ENCODE results near the gene EXT2.

The EXT2 gene

DNA sequence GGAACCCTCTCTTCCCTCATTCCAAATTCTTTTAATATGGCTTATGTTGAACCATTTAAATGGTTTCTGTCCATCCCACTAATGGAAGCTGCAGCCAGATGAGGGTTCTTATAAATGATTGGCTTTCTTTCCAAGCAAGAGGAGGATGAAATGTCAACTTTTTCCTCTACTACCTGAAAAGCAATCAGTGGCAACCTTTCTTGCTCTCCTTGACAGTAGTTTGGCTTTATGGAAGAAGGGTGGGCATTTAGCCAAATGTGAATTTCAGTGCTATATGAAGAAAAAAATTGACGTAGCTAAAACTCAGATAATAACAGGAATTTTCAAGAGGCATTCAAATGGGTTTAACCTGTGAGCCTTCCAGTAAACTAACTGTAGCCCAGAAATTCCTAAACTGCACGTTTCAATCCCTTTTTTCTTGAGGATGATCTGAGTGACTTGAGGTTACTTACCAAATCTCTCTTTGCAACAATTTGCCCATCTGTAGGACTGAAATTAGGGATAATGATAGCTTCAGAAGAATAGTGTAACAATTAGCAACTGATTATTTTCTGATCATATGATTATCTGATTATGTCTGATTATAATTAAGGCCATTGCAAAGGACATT, 90.9 kb downstream of the EXT2 start:
- peaks cover 6% of the 10 kb centered on the region for H3K9me3 Mint-ChIP-seq (ENCODE audit: low read depth)
- H3K4me3 Mint-ChIP-seq: no peak overlapping the region
- no peak overlapping the region for H3K27ac Mint-ChIP-seq
- peaks cover 47% of the 10 kb centered on the region for H3K36me3 Mint-ChIP-seq
- H3K4me1 Mint-ChIP-seq (ENCODE audit: low read depth): peaks cover 12% of the 10 kb centered on the region
- no peaks in the 10 kb centered on the region for H3K27me3 Mint-ChIP-seq

DNA sequence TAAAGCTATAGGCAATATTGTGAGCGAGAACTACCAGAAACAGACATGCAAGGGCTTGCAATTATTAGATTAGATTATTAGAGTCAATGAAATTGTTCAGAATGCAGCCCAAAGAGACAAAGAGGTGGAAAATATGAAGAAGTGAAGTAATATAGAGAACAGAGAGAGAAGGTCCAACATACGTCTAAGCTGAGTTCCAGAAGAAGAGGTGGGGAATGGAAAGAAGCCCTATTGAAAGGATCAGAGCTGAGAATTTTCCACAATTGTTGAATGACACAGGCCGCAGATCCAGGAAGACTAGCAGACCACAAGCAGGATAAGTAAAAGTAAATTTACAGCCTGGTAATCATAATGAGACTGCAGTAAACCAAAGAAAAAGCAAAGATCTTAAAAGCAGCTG, 93.2 kb downstream of the EXT2 start:
- Mint-ChIP-seq H3K27me3 (no peaks in the 10 kb centered on the region), H3K4me1 (ENCODE audit: low read depth) (peaks cover 12% of the 10 kb centered on the region), H3K36me3 (peaks cover 43% of the 10 kb centered on the region), H3K4me3 (no peak overlapping the region), H3K27ac (no peak overlapping the region), H3K9me3 (ENCODE audit: low read depth) (peaks cover 6% of the 10 kb centered on the region)

GRCh38 chr11:44189986-44190882, 94.8 kb downstream of the EXT2 start:
- Mint-ChIP-seq H3K9me3 (ENCODE audit: low read depth) (peaks cover 6% of the 10 kb centered on the region), H3K27ac (no peak overlapping the region), H3K4me1 (ENCODE audit: low read depth) (peaks cover 12% of the 10 kb centered on the region), H3K36me3 (peaks cover 47% of the 10 kb centered on the region), H3K4me3 (no peak overlapping the region), H3K27me3 (no peaks in the 10 kb centered on the region)

DNA sequence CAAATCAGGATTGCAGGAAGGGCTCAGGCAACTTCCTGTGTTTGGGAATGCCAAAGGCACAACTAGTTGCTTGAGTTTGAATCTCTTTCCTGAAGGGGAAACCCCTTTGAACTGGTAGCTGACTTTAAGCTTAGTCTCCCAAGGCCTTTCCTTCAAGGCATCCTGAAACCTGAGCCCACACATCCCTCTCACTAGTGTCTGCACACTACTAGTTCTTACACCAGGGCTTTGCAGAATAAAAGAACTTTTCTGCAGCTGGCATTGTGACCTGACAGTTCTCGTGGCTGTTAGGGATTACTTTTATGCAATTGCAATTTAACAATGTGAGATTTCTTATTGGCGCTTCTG, 95.4 kb downstream of the EXT2 start:
- Mint-ChIP-seq H3K4me1 (ENCODE audit: low read depth) (peaks cover 12% of the 10 kb centered on the region), H3K4me3 (no peak overlapping the region), H3K27ac (no peak overlapping the region), H3K27me3 (no peaks in the 10 kb centered on the region), H3K9me3 (ENCODE audit: low read depth) (peaks cover 6% of the 10 kb centered on the region), H3K36me3 (peaks cover 45% of the 10 kb centered on the region)

GRCh38 chr11:44191322-44192016, 96.0 kb downstream of the EXT2 start:
- peaks cover 6% of the 10 kb centered on the region for H3K9me3 Mint-ChIP-seq (ENCODE audit: low read depth)
- H3K27ac Mint-ChIP-seq: no peak overlapping the region
- peaks cover 49% of the 10 kb centered on the region for H3K36me3 Mint-ChIP-seq
- H3K4me3 Mint-ChIP-seq: no peak overlapping the region
- H3K4me1 Mint-ChIP-seq (ENCODE audit: low read depth): peaks cover 12% of the 10 kb centered on the region
- H3K27me3 Mint-ChIP-seq: no peaks in the 10 kb centered on the region

- Mint-ChIP-seq H3K36me3 (peaks cover 52% of the 10 kb centered on the region), H3K27me3 (no peaks in the 10 kb centered on the region), H3K9me3 (ENCODE audit: low read depth) (peaks cover 6% of the 10 kb centered on the region), H3K27ac (no peak overlapping the region), H3K4me3 (no peak overlapping the region), H3K4me1 (ENCODE audit: low read depth) (peaks cover 12% of the 10 kb centered on the region)
Measured at GRCh38 chr11:44192017-44192385, 96.5 kb downstream of the EXT2 start.

DNA sequence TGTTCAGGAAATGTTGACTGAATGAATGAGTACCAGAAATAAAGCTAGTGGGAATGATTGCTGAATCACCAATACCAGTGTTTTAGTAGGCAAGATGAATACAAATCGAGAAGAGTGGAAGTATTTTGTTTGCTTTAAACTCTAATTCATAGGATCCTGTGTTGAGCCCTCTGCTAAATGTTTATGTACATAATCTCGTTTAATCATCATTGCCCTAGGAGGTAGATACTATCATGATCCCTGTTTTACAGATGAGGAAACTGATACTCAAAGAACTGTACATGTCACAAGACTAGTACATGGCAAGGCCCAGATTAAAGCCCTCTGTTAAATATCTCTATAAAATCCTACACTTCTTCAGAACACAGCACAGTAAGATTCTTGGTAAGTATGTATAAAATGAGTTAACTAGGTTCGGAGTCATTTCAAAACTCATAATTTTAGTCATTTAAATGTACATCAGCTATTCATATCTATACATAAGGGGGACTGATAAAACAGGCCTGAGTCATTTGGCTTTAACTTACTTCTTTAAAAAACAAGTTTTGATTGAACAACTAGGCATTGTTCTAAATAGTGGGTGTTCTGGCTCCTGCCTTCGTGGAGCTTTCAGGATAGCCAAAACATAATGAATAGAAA, 97.1 kb downstream of the EXT2 start:
- Mint-ChIP-seq H3K4me1 (ENCODE audit: low read depth) (peaks cover 12% of the 10 kb centered on the region), H3K9me3 (ENCODE audit: low read depth) (peaks cover 6% of the 10 kb centered on the region), H3K27me3 (no peaks in the 10 kb centered on the region), H3K4me3 (no peak overlapping the region), H3K27ac (no peak overlapping the region), H3K36me3 (peaks cover 52% of the 10 kb centered on the region)

DNA sequence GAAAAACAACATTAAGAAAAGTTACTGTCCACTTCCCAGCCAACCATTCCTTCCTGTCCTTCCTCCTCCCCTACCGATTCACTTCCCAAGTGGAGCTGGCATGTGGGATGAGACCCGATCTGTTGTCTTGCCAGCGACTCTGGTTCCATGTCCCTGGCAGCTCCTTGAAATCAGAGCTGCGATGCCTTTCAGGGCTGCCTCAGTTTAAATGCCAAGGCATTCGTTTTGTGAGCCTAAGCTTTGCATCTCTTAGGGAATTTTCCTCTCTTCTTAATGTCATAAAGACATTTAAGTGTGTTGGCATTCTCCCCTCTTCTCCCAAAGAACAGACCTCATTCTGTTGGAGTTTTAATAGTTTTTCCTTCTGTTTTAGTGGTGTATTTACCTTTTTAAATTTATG, 98.4 kb downstream of the EXT2 start:
- Mint-ChIP-seq H3K27ac (no peak overlapping the region), H3K9me3 (ENCODE audit: low read depth) (no peaks in the 10 kb centered on the region), H3K4me3 (no peak overlapping the region), H3K4me1 (ENCODE audit: low read depth) (peaks cover 8% of the 10 kb centered on the region), H3K36me3 (peaks cover 52% of the 10 kb centered on the region), H3K27me3 (no peaks in the 10 kb centered on the region)

GRCh38 chr11:44198146-44198724, 102.8 kb downstream of the EXT2 start:
- H3K36me3 Mint-ChIP-seq: peaks cover 54% of the 10 kb centered on the region
- H3K4me1 Mint-ChIP-seq (ENCODE audit: low read depth): no peaks in the 10 kb centered on the region
- no peaks in the 10 kb centered on the region for H3K9me3 Mint-ChIP-seq (ENCODE audit: low read depth)
- H3K4me3 Mint-ChIP-seq: no peak overlapping the region
- H3K27ac Mint-ChIP-seq: no peak overlapping the region
- no peaks in the 10 kb centered on the region for H3K27me3 Mint-ChIP-seq

DNA sequence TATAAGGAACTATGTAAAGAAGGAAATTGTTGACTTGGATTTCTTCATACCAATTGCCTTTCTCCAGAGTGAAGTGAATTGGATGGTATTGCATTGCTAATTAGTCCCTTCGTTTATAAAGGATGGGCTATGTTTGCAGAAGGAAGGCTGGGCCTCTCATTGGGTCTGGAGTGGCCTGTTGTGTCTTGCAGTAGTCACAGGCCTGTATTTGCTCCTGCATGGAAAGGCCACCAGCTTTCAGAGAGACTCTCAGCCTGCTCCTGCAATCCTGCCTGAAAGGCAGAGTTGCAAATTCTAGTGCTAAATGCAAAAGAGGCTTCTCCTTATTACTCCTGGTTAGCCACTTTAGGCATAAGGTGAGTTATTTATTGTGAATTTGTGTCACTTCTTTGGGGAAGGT, 103.8 kb downstream of the EXT2 start:
- Mint-ChIP-seq H3K9me3 (ENCODE audit: low read depth) (no peaks in the 10 kb centered on the region), H3K27me3 (no peaks in the 10 kb centered on the region), H3K27ac (no peak overlapping the region), H3K4me1 (ENCODE audit: low read depth) (no peaks in the 10 kb centered on the region), H3K36me3 (peaks cover 55% of the 10 kb centered on the region), H3K4me3 (no peak overlapping the region)

DNA sequence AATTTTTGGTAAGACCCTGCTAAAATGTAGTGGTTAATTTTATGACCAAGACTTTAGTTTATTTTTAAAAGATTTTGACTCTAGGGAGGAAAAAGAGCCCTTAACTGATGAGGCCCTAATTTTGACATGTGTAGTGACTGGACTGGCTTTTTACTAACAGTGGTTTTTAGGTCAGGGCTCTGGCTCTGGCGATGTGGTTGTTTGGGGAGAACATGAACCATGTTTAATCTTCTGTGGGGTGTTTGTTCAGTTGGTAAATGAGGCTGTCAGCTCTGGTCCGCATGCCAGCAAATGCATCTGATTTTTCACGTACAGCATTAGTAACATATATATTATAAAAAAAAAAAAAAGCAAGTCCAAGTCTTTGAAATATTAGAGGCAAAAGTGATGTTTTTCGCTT, 104.3 kb downstream of the EXT2 start:
- no peak overlapping the region for H3K27ac Mint-ChIP-seq
- H3K27me3 Mint-ChIP-seq: no peaks in the 10 kb centered on the region
- H3K36me3 Mint-ChIP-seq: peaks cover 50% of the 10 kb centered on the region
- H3K4me1 Mint-ChIP-seq (ENCODE audit: low read depth): no peaks in the 10 kb centered on the region
- no peaks in the 10 kb centered on the region for H3K9me3 Mint-ChIP-seq (ENCODE audit: low read depth)
- H3K4me3 Mint-ChIP-seq: no peak overlapping the region

GRCh38 chr11:44203270-44204043, 108.0 kb downstream of the EXT2 start:
- H3K9me3 Mint-ChIP-seq (ENCODE audit: low read depth): no peaks in the 10 kb centered on the region
- H3K4me1 Mint-ChIP-seq (ENCODE audit: low read depth): no peaks in the 10 kb centered on the region
- no peaks in the 10 kb centered on the region for H3K27me3 Mint-ChIP-seq
- no peak overlapping the region for H3K27ac Mint-ChIP-seq
- H3K36me3 Mint-ChIP-seq: peaks cover 54% of the 10 kb centered on the region
- no peak overlapping the region for H3K4me3 Mint-ChIP-seq

DNA sequence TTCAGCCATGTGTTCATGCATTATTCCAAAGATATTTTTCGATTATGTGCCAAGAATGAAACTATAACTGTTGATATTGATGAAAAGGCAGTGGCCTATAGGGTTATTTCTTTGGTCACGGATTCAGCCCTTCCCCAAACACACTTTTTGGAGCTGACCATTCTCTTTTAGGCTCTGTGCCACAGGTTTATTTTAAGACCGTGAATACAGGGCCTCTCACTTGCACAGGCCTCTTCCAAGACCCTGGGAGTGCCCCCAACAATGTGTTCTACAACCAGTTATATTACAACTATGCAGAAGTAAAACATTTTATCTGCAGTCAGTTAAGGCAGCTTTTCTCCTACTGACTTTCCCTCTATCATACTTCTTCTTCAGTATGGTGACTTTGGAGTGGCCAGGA, 109.9 kb downstream of the EXT2 start:
- H3K9me3 Mint-ChIP-seq (ENCODE audit: low read depth): peaks cover 4% of the 10 kb centered on the region
- no peak overlapping the region for H3K27ac Mint-ChIP-seq
- H3K4me3 Mint-ChIP-seq: no peak overlapping the region
- no peaks in the 10 kb centered on the region for H3K27me3 Mint-ChIP-seq
- no peaks in the 10 kb centered on the region for H3K4me1 Mint-ChIP-seq (ENCODE audit: low read depth)
- H3K36me3 Mint-ChIP-seq: peaks cover 63% of the 10 kb centered on the region

DNA sequence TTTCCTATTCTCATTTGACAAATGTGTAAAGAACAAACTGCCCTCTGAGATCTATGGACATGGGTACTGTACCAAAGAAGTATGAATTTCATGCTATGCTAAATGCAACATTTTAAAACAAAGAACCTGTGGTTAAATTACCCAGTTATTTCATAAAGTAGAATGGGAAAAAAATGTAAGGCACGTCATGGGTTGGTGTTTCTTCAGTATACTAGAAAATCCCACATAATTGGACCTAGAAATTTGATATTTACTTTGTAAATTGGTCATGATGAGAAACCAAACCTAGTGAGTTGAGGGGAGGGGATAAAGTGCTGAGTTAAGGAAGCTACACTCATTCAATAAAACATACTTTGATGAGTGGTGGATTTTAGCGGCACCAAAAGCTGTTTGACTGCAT, 110.4 kb downstream of the EXT2 start:
- H3K4me1 Mint-ChIP-seq (ENCODE audit: low read depth): no peaks in the 10 kb centered on the region
- H3K9me3 Mint-ChIP-seq (ENCODE audit: low read depth): peaks cover 4% of the 10 kb centered on the region
- no peak overlapping the region for H3K4me3 Mint-ChIP-seq
- no peaks in the 10 kb centered on the region for H3K27me3 Mint-ChIP-seq
- no peak overlapping the region for H3K27ac Mint-ChIP-seq
- H3K36me3 Mint-ChIP-seq: peaks cover 63% of the 10 kb centered on the region
